PFSK-1 (cell line): ENCODE results near the gene PALS1. TPM values are rescaled to one million over a fixed set of nuclear protein-coding genes. Genes with fewer than 3 reads are reported as not detected.
A peak's percentile ranks its signal among the peaks of the same experiment; 100 is the strongest.

Experiments used
- FOXP2 ChIP-seq: optimal IDR thresholded peaks from 2 replicates; pipeline ENCODE3; 2011; ENCODE audit warnings: borderline replicate concordance, control low read depth, inconsistent platforms; ENCODE audit not compliant: insufficient read depth; ENCODE audit errors: extremely low read length, extremely low read depth
- POLR2AphosphoS5 ChIP-seq: IDR thresholded peaks from 2 replicates; pipeline ENCODE4 v1.6.1; 2012; ENCODE audit warnings: low read depth, mild to moderate bottlenecking, control low read depth, low read length, moderate library complexity
- REST ChIP-seq, 2 experiments: IDR thresholded peaks; 2 replicates each; pipeline versions ENCODE4 v1.6.1 to v1.8.0; 2011 to 2012; ENCODE audit warnings: low read depth in 2 of 2, low read length in 2 of 2, control low read depth in 1 of 2, inconsistent platforms in 1 of 2, mild to moderate bottlenecking in 1 of 2, moderate library complexity in 1 of 2; ENCODE audit not compliant: insufficient read depth in 1 of 2
- SIN3A ChIP-seq: IDR thresholded peaks from 2 replicates; pipeline ENCODE4 v1.6.1; 2012; ENCODE audit warnings: mild to moderate bottlenecking, low read length, moderate library complexity, borderline replicate concordance; ENCODE audit not compliant: insufficient read depth
- TAF1 ChIP-seq: IDR thresholded peaks from 2 replicates; pipeline ENCODE4 v1.6.1; 2012; ENCODE audit warnings: low read length, control low read depth, borderline replicate concordance; ENCODE audit not compliant: insufficient read depth
- polyA plus RNA-seq: library from polyadenylated mRNA; unstranded; fragments of >200 nt; gene quantifications from one replicate; pipeline ENCODE4 v1.2.1, GENCODE V29; 2012; ENCODE audit warnings: low read depth, missing spikeins; ENCODE audit not compliant: insufficient read length

The PALS1 gene
- 2.8 TPM for polyA plus RNA-seq

- TF ChIP-seq FOXP2: peak; percentile 10
- no peak for TF ChIP-seq TAF1
- TF ChIP-seq REST (IDR thresholded peaks at IDR 0.05; ENCODE audit: insufficient read depth in 1 of 2, low read depth in 2 of 2, low read length in 2 of 2): no peak
- TF ChIP-seq POLR2AphosphoS5: 0 out of 2 replicates have a peak, but pooled peaks have one; percentile 52
Observed at GRCh38 chr14:67241411-67242167, at the start of gene PALS1. TSS of gene PALS1 (plus strand) at chr14:67241435. CDS start at chr14:67279171, 37,736 bp downstream.

GRCh38 chr14:67191768-67192290, 49.4 kb upstream of the PALS1 start:
- TF ChIP-seq SIN3A (no peak), POLR2AphosphoS5 (no peak), TAF1 (no peak), REST (IDR thresholded peaks at IDR 0.05; ENCODE audit: insufficient read depth in 1 of 2, low read depth in 2 of 2, low read length in 2 of 2) (no peak), FOXP2 (no peak)

- no peak for TF ChIP-seq REST (IDR thresholded peaks at IDR 0.05; ENCODE audit: insufficient read depth in 1 of 2, low read depth in 2 of 2, low read length in 2 of 2)
Observed at GRCh38 chr14:67192366-67192765, 48.9 kb upstream of the PALS1 start.

GRCh38 chr14:67195279-67195678, 46.0 kb upstream of the PALS1 start:
- TF ChIP-seq TAF1: no peak
- no peak for TF ChIP-seq SIN3A
- TF ChIP-seq POLR2AphosphoS5: no peak
- TF ChIP-seq FOXP2: no peak
- TF ChIP-seq REST (IDR thresholded peaks at IDR 0.05; ENCODE audit: insufficient read depth in 1 of 2, low read depth in 2 of 2, low read length in 2 of 2): no peak

GRCh38 chr14:67199016-67199415, 42.2 kb upstream of the PALS1 start:
- TF ChIP-seq FOXP2: no peak
- no peak for TF ChIP-seq TAF1
